Heart left ventricle (tissue), 16 donors: ENCODE results near the gene LRP5. TPM values are rescaled to one million over a fixed set of nuclear protein-coding genes. Genes with fewer than 3 reads are reported as not detected.

Experiments used
- ATAC-seq, 4 donors: fragments of 200-7000 bp; cut with Tn5 transposase; one replicate each; pipeline ENCODE4 v1.9.1; 2020 to 2022; ENCODE audit warnings: moderate library complexity in 4 of 4, mild to moderate bottlenecking in 3 of 4, moderate number of reproducible peaks in 1 of 4
- DNase-seq, 5 donors: peaks; one replicate each; pipeline ENCODE4 v3.0.0-alpha.2; 2020
- H3K27ac ChIP-seq, 12 donors: fragments of 200-600 bp; sonication (generic) in 4 of 12; one replicate each; pipeline versions ENCODE4 v1.5.0 to v1.8.0; 2016 to 2022; ENCODE audit warnings: mild to moderate bottlenecking in 2 of 12
- H3K27me3 ChIP-seq, 9 donors: fragments of 200-600 bp; sonication (generic) in 2 of 9; one replicate each; pipeline versions ENCODE4 v1.5.1 to v1.8.0; 2016 to 2022; ENCODE audit warnings: mild to moderate bottlenecking in 3 of 9
- H3K36me3 ChIP-seq, 9 donors: fragments of 200-600 bp; sonication (generic) in 2 of 9; one replicate each; pipeline versions ENCODE4 v1.5.0 to v1.8.0; 2018 to 2022; ENCODE audit warnings: mild to moderate bottlenecking in 2 of 9
- H3K4me1 ChIP-seq, 12 donors: fragments of 200-600 bp; sonication (generic) in 4 of 12; one replicate each; pipeline versions ENCODE4 v1.5.0 to v1.8.0; 2016 to 2022; ENCODE audit warnings: mild to moderate bottlenecking in 3 of 12
- H3K4me3 ChIP-seq, 12 donors: fragments of 200-600 bp; sonication (generic) in 4 of 12; one replicate each; pipeline versions ENCODE4 v1.5.0 to v1.8.0; 2017 to 2022; ENCODE audit warnings: mild to moderate bottlenecking in 9 of 12, moderate library complexity in 4 of 12
- H3K9me3 ChIP-seq, 12 donors: fragments of 200-600 bp; sonication (generic) in 4 of 12; one replicate each; pipeline versions ENCODE4 v1.5.0 to v1.8.0; 2016 to 2022; ENCODE audit warnings: mild to moderate bottlenecking in 1 of 12
- POLR2A ChIP-seq, 2 donors: fragments of 450-650 bp; IDR thresholded peaks; one replicate each; pipeline ENCODE4 v1.6.1; 2017; ENCODE audit warnings: antibody characterized with exemption in 2 of 2, mild to moderate bottlenecking in 2 of 2, moderate library complexity in 2 of 2
- WGBS, 4 donors: extraction: QIAGEN DNeasy Blood & Tissue Kit in 2 of 4; methylation state at CpG; one replicate each; pipeline versions ENCODE4 v1.1.5 to v1.1.7; 2013 to 2018; 5-methylcytosine and 5-hydroxymethylcytosine counted together
- intact Hi-C, 10 donors: fragments of 100-400 bp; cut with DNase I; formaldehyde crosslinking; loops; one replicate each; pipeline versions ENCODE4 v1.11.1 to v1.14.2; 2022
- polyA plus RNA-seq, 2 donors: library from polyadenylated mRNA; stranded (reverse); fragments of 200-250 nt; gene quantifications; one replicate each; pipeline ENCODE4 v1.2.3, GENCODE V29; 2013
- total RNA-seq, 9 donors: library from RNA; depleted of rRNA in 2 of 9; stranded (reverse); fragments of >200 nt in 2 of 9; fragmentation: NEBNext Ultra II Directional in 3 of 9; extraction: Animal tissue kit (Norgen Biotek cat#: 25700) in 3 of 9; gene quantifications; one replicate each; pipeline versions ENCODE4 v1.1.0 to v1.2.4, GENCODE V29; 2016 to 2023
- TF ChIP-seq, protein P1 (sequence below), 12 donors: fragments of 200-600 bp; sonication (generic) in 4 of 12; IDR thresholded peaks; one replicate each; pipeline versions ENCODE4 v1.5.0 to v1.8.0; 2018 to 2022; ENCODE audit warnings: antibody characterized with exemption in 12 of 12, mild to moderate bottlenecking in 5 of 12
- donor health status: ischemic (EF 13 %, LVEDD 7.1; RV severe dilation, severe dysfunction).
- donor health status: healthy with polysubstance abuse.
- donor health status: DM: no; HTN: yes; CAD: no.
- donor health status: DM: no; HTN: no; CAD: no.
- donor health status: ischemic (EF 25% LVEDD 6.9; RV normal size, moderate dysfunction).
- donor health status: ischemic (EF 25% LVEDD 5.7; RV mildly dilated, moderate dysfunction).
- donor health status: healthy.
- donor health status: DM: yes; HTN: yes; CAD: no.
- donor health status: ischemic (EF 35%, LVEDD 5.7; RV mildly dilated, moderate dysfunction).
- donor health status: nonischemic (EF 11% LVEDD 7.7; RV severe dilation, severe dysfunction).
- donor health status: DM: yes; HTN: yes; CAD: no.
- donor health status: PGD.
- donor health status: ischemic (EF 29% LVEDD 5.4; RV normal size, mild dysfunction).
- donor health status: nonischemic (EF 23%, LVEDD 6.1; RV moderate dilation, normal function).

The LRP5 gene
- total and polyA plus RNA-seq, 11 donors, result 30.2 to 62.5 (median 39.8) TPM

DNA sequence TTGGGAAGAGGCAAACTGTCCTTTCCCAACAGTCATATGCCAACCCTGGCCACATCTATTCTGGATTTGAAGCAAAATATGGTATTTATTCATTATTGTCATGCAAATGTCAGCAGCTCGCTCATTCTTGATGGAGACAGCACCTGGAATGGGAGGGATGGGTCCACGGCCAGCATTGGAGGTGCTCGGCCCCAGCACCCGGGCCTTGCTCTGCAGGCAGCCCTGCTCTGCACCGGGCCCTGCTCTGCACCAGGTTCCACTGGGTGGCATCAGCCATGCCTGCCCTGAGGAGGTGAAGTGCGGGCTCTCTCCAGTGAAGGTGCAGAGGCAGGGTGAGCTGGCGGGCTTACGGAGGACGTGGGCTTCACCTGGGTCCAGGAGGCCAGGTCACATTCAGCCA is 19.8 kb downstream of the LRP5 start:
- Histone ChIP-seq H3K36me3 (no peaks in the 10 kb centered on the region), H3K27me3 (no peaks in the 10 kb centered on the region), H3K27ac (peak overlapping the region in 2 of 12 donors; percentile 20 to 52), H3K9me3 (peaks cover 0 to 4% (median 0%) of the 10 kb centered on the region in 12 donors), H3K4me3 (no peak overlapping the region), H3K4me1 (peaks cover 16 to 81% (median 72%) of the 10 kb centered on the region in 12 donors)
- no peak for ATAC-seq
- 93 to 99% (median 97%) methylated on average over 9 of the region's 9 CpGs for WGBS, 4 donors
- DNase-seq, result peak in 1 of 5 donors; percentile 17
- intact Hi-C loops, result no loop called here
- TF ChIP-seq, protein P1, sequence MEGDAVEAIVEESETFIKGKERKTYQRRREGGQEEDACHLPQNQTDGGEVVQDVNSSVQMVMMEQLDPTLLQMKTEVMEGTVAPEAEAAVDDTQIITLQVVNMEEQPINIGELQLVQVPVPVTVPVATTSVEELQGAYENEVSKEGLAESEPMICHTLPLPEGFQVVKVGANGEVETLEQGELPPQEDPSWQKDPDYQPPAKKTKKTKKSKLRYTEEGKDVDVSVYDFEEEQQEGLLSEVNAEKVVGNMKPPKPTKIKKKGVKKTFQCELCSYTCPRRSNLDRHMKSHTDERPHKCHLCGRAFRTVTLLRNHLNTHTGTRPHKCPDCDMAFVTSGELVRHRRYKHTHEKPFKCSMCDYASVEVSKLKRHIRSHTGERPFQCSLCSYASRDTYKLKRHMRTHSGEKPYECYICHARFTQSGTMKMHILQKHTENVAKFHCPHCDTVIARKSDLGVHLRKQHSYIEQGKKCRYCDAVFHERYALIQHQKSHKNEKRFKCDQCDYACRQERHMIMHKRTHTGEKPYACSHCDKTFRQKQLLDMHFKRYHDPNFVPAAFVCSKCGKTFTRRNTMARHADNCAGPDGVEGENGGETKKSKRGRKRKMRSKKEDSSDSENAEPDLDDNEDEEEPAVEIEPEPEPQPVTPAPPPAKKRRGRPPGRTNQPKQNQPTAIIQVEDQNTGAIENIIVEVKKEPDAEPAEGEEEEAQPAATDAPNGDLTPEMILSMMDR (IDR thresholded peaks at IDR 0.05), result no peak
- no peak for TF ChIP-seq POLR2A (IDR thresholded peaks at IDR 0.05)

DNA sequence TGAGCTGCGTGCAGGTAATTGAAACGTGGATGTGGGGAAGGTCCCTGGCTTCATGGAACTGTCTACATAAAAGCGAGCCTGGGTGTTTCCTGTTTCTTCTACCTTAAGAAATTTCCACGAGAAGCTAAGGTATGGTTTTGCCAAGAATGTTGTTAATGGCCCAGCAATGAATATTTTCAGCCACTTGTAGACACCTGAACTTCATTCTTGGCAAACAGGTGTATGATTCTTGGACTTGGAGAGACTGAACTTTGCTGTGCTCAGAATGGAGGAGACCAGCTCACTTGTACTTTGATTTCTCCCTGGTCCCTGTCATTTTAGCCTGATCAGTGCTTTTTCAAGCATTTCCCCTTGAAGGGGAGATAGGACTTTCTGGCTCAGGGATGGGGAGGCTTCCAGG is 20.8 kb downstream of the LRP5 start:
- H3K4me1 ChIP-seq, result peaks cover 13 to 81% (median 71%) of the 10 kb centered on the region in 12 donors
- no peak overlapping the region for H3K27ac ChIP-seq
- H3K9me3 ChIP-seq, result peaks cover 0 to 4% (median 0%) of the 10 kb centered on the region in 12 donors
- H3K36me3 ChIP-seq, result no peaks in the 10 kb centered on the region
- ATAC-seq, result no peak
- H3K4me3 ChIP-seq, result no peak overlapping the region
- DNase-seq, result no peak
- H3K27me3 ChIP-seq, result no peaks in the 10 kb centered on the region
- TF ChIP-seq, protein P1 (IDR thresholded peaks at IDR 0.05), result no peak
- no peak for TF ChIP-seq POLR2A (IDR thresholded peaks at IDR 0.05)
- intact Hi-C loops, result no loop called here
- 78 to 84% (median 82%) methylated on average over 4 of the region's 4 CpGs for WGBS, 4 donors

DNA sequence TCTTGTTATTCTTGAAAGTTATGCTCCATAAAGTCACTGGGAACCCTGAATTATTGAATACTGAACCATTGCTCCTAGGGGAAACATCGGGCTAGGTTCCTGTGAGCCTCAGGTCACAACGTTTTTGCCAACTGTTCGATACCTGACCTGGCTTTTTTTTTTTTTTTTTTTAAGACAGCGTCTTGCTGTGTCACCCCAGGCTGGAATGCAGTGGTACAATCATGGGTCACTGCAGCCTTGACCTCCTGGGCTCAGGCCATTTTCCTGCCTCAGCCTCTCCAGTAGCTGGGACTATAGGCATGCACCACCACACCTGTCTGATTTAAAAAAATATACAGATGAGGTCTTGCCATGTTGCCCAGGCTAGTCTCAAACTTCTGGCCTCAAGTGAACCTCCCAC is 22.5 kb downstream of the LRP5 start:
- Histone ChIP-seq H3K9me3 (peaks cover 0 to 4% (median 0%) of the 10 kb centered on the region in 12 donors), H3K27me3 (no peaks in the 10 kb centered on the region), H3K4me1 (peaks cover 10 to 81% (median 61%) of the 10 kb centered on the region in 12 donors), H3K4me3 (no peak overlapping the region), H3K36me3 (no peaks in the 10 kb centered on the region), H3K27ac (peak overlapping the region in 1 of 12 donors; percentile 70)
- ATAC-seq (no peak), DNase-seq (no peak)
- WGBS, 4 donors, result 91 to 95% (median 93%) methylated on average over 4 of the region's 4 CpGs
- no peak for TF ChIP-seq POLR2A (IDR thresholded peaks at IDR 0.05)
- TF ChIP-seq, protein P1 (IDR thresholded peaks at IDR 0.05), result no peak
- intact Hi-C loops, result no loop called here

DNA sequence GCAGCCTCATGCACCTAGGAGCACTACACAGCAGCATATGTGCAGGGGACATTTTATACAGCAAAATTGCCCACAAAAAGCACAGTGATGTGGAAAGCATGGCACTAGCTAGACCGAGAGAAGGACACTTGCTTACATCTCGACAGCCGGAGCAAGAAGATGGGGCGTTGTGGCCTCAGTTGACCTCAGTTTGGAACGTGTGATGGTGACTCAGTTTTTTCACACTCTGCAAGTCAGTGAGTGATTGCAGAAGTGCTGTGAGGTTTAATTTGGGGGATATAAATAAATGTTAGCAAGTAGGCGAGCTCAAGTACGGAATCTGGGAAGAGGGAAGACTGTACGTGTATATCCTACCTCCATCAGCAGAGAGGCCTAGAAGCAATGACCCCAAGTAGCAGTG is 23.3 kb downstream of the LRP5 start:
- Histone ChIP-seq H3K4me3 (no peak overlapping the region), H3K4me1 (peaks cover 10 to 81% (median 61%) of the 10 kb centered on the region in 12 donors)
- ATAC-seq, result peak in 3 of 4 donors; percentile 9 to 56 (median 47)

More for the DNA sequence above, 23.3 kb downstream of the LRP5 start:
- Histone ChIP-seq H3K27ac (peak overlapping the region in 6 of 12 donors; percentile 9 to 71 (median 40)), H3K36me3 (no peaks in the 10 kb centered on the region), H3K9me3 (peaks cover 0 to 4% (median 0%) of the 10 kb centered on the region in 12 donors), H3K27me3 (no peaks in the 10 kb centered on the region)
- TF ChIP-seq, protein P1 (IDR thresholded peaks at IDR 0.05), result no peak
- no peak for TF ChIP-seq POLR2A (IDR thresholded peaks at IDR 0.05)
- WGBS, 4 donors, result 42 to 59% (median 46%) methylated on average over 8 of the region's 8 CpGs
- intact Hi-C loops, result no loop called here
- no peak for DNase-seq
